Measurements from ENCODE around the gene MRPL38. TPM values are rescaled to one million over a fixed set of nuclear protein-coding genes. Genes with fewer than 3 reads are reported as not detected.

MRPL38 gene
- total RNA-seq, 1 experiment from 2014 or later: 74.5 TPM

DNA sequence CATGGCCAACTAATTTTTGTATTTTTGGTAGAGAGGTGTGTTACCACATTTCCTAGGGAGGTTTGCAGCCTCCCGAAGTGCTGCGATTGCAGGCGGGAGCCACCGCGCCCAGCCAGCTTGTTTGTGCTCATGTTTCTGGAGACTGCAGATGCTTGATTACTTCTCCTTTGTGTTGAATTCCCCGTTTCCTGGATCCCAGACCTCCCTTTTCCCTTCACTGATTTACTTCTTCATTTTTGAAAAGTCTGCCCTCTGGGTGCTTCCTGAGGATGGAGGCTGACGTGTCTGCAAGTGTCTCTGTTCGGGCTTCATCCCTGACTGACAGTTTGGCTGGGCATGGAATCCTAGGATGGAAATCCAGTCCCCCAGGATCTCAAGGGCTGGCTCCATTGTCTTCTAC is 19.3 kb downstream of the MRPL38 start:
- DNase-seq (no peak), ATAC-seq (no peak)
- no peaks in the 10 kb centered on the region for H3F3A ChIP-seq (ENCODE audit: low read length, unreplicated experiment)
- H3K27ac ChIP-seq (ENCODE audit: low read length): no peak overlapping the region
- H3K36me3 ChIP-seq (ENCODE audit: low read depth, low read length): no peaks in the 10 kb centered on the region; the same call in 1 of the 2 replicates
- no peaks in the 10 kb centered on the region for H3K9me3 ChIP-seq (ENCODE audit: low read length)
- no peak overlapping the region for H3K4me2 ChIP-seq (ENCODE audit: low read length)
- H3K79me2 ChIP-seq (ENCODE audit: low read length): no peaks in the 10 kb centered on the region
- H4K20me1 ChIP-seq (ENCODE audit: low read length): no peaks in the 10 kb centered on the region
- intact Hi-C loops (cut with micrococcal nuclease): no loop called here
- H3K27me3 ChIP-seq (ENCODE audit: low read length): no peaks in the 10 kb centered on the region
- ChIA-PET POLR2A (ENCODE audit: unreplicated experiment) (no interaction called here), CTCF (no interaction called here)
- no peak overlapping the region for H3K9ac ChIP-seq (ENCODE audit: low read length)
- BruUV-seq (replicated peaks): no TSS peak
- no peaks in the 10 kb centered on the region for H3K9me2 ChIP-seq (replicated peaks; ENCODE audit: low read length)
- TF ChIP-seq, protein P1, sequence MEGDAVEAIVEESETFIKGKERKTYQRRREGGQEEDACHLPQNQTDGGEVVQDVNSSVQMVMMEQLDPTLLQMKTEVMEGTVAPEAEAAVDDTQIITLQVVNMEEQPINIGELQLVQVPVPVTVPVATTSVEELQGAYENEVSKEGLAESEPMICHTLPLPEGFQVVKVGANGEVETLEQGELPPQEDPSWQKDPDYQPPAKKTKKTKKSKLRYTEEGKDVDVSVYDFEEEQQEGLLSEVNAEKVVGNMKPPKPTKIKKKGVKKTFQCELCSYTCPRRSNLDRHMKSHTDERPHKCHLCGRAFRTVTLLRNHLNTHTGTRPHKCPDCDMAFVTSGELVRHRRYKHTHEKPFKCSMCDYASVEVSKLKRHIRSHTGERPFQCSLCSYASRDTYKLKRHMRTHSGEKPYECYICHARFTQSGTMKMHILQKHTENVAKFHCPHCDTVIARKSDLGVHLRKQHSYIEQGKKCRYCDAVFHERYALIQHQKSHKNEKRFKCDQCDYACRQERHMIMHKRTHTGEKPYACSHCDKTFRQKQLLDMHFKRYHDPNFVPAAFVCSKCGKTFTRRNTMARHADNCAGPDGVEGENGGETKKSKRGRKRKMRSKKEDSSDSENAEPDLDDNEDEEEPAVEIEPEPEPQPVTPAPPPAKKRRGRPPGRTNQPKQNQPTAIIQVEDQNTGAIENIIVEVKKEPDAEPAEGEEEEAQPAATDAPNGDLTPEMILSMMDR (conservative IDR thresholded peaks at IDR 0.05; ENCODE audit: low read depth, low read length): no peak
- TF ChIP-seq EZH2 (IDR thresholded peaks at IDR 0.05; ENCODE audit: low read length, unreplicated experiment) (no peak), EZH2phosphoT487 (IDR thresholded peaks at IDR 0.05; ENCODE audit: borderline replicate concordance, low read length) (no peak)
- no peak overlapping the region for H3K4me3 ChIP-seq (ENCODE audit: low read length)
- H3K4me1 ChIP-seq (ENCODE audit: insufficient read depth, low read length): no peaks in the 10 kb centered on the region
- H2AFZ ChIP-seq (ENCODE audit: low read length): no peak overlapping the region

DNA sequence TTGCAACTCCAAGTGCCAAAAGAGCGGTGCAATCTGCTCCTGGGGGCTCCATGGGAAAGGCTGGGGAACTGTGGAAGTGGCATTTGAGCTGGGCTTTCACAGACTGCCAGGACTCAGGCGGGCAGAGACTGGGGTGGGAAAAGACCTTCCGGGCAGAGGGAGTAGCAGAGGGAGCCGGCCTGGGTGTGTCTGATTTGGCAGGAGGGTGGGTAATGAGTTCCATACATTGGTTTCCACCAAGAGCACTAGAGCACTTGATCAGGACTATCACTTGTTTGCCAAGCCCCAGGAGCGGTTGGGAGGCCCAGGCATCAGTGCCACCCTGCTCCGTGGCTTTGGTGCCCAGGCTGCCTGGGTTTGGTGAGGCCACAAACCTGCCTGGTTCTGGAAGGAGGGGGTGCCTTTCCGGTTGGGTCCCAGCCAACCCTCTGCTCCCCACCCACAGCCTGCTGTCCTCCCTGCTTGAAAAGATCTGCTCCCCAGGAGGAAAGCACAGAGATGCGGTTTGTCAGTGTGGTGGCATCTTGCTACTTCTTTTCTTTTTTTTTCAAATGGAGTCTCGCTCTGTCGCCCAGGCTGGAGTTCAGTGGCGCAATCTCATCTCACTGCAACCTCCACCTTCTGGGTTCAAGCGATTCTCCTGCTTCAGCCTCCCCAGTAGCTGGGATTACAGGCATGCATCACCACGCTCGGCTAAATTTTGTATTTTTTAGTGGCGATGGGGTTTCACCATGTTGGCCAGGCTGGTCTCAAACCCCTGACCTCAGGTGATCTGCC is 22.8 kb downstream of the MRPL38 start:
- Histone ChIP-seq H3K9me2 (replicated peaks; ENCODE audit: low read length) (no peaks in the 10 kb centered on the region), H3K79me2 (ENCODE audit: low read length) (peaks cover 8% of the 10 kb centered on the region), H3K9me3 (ENCODE audit: low read length) (no peaks in the 10 kb centered on the region), H3F3A (ENCODE audit: low read length, unreplicated experiment) (no peaks in the 10 kb centered on the region), H3K9ac (ENCODE audit: low read length) (no peak overlapping the region), H4K20me1 (ENCODE audit: low read length) (no peaks in the 10 kb centered on the region), H2AFZ (ENCODE audit: low read length) (no peak overlapping the region), H3K27ac (ENCODE audit: low read length) (no peak overlapping the region), H3K4me3 (ENCODE audit: low read length) (no peak overlapping the region), H3K4me2 (ENCODE audit: low read length) (no peak overlapping the region), H3K27me3 (ENCODE audit: low read length) (no peaks in the 10 kb centered on the region), H3K36me3 (ENCODE audit: low read depth, low read length) (no peaks in the 10 kb centered on the region), H3K4me1 (ENCODE audit: insufficient read depth, low read length) (peaks cover 2% of the 10 kb centered on the region)
- TF ChIP-seq EZH2 (IDR thresholded peaks at IDR 0.05; ENCODE audit: low read length, unreplicated experiment): no peak
- TF ChIP-seq, protein P1 (conservative IDR thresholded peaks at IDR 0.05; ENCODE audit: low read depth, low read length): no peak
- TF ChIP-seq EZH2phosphoT487 (IDR thresholded peaks at IDR 0.05; ENCODE audit: borderline replicate concordance, low read length): no peak
- ChIA-PET POLR2A (ENCODE audit: unreplicated experiment) (interaction anchor here (0.6 kb wide), 3 partner anchors 9 to 115 kb away, joined by 4 to 8 read pairs (median 4); no protein-coding TSS in a partner anchor), CTCF (interaction anchor here (0.6 kb wide), 1 partner anchor 15 kb away, joined by 8 read pairs; the partner anchor contains the start of gene TRIM65)
- no TSS peak for BruUV-seq (replicated peaks)
- intact Hi-C loops (cut with micrococcal nuclease): no loop called here
- no peak for ATAC-seq
- DNase-seq: no peak

DNA sequence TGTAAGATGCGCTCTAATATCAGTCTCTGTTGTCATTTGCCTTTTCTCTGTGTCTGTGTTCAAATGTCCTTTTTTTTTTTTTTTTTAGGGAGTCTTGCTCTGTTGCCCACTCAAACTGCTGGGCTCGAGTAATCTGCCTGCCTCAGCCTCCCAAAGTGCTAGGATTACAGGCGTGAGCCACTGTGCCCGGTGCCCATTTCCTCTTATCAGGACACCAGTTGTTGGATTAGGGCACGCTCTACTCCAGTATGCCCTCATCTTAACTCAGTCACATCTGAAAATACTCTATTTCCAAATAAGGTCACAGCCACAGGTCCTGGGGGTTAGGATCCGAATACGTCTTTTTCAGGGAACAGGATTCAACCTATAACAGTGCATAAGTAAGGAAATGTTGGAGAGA is 24.4 kb downstream of the MRPL38 start:
- no peak overlapping the region for H3K27ac ChIP-seq (ENCODE audit: low read length)
- no peaks in the 10 kb centered on the region for H3K9me2 ChIP-seq (replicated peaks; ENCODE audit: low read length)
- no peaks in the 10 kb centered on the region for H3F3A ChIP-seq (ENCODE audit: low read length, unreplicated experiment)
- no peak overlapping the region for H3K4me2 ChIP-seq (ENCODE audit: low read length)
- H3K9me3 ChIP-seq (ENCODE audit: low read length): no peaks in the 10 kb centered on the region
- H2AFZ ChIP-seq (ENCODE audit: low read length): no peak overlapping the region
- DNase-seq (no peak), ATAC-seq (no peak)
- POLR2A ChIA-PET (ENCODE audit: unreplicated experiment): no interaction called here
- no peaks in the 10 kb centered on the region for H3K36me3 ChIP-seq (ENCODE audit: low read depth, low read length)
- intact Hi-C loops (cut with micrococcal nuclease): no loop called here
- TF ChIP-seq, protein P1 (conservative IDR thresholded peaks at IDR 0.05; ENCODE audit: low read depth, low read length): no peak
- TF ChIP-seq EZH2 (IDR thresholded peaks at IDR 0.05; ENCODE audit: low read length, unreplicated experiment): no peak
- TF ChIP-seq EZH2phosphoT487 (IDR thresholded peaks at IDR 0.05; ENCODE audit: borderline replicate concordance, low read length): no peak
- H3K4me3 ChIP-seq (ENCODE audit: low read length): no peak overlapping the region
- no peaks in the 10 kb centered on the region for H4K20me1 ChIP-seq (ENCODE audit: low read length)
- no peaks in the 10 kb centered on the region for H3K27me3 ChIP-seq (ENCODE audit: low read length)
- CTCF ChIA-PET: no interaction called here
- no TSS peak for BruUV-seq (replicated peaks)
- peaks cover 18% of the 10 kb centered on the region for H3K4me1 ChIP-seq (ENCODE audit: insufficient read depth, low read length)
- H3K9ac ChIP-seq (ENCODE audit: low read length): no peak overlapping the region
- H3K79me2 ChIP-seq (ENCODE audit: low read length): peaks cover 20% of the 10 kb centered on the region
